ENCODE data around the gene POLN.

- TF ChIP-seq CTCF (IDR thresholded peaks at IDR 0.05) (no peak), POLR2AphosphoS5 (IDR thresholded peaks at IDR 0.05) (no peak), POLR2A (IDR thresholded peaks at IDR 0.05) (no peak)
These were observed 64.4 kb downstream of the POLN start for GRCh38 chr4:2177443-2178093.
